NCI-H69 (cell line): ENCODE results near the gene LYSMD3.

Source experiments
- DNase-seq: peaks from one replicate; lab custom pipeline; 2025; lab: John Stamatoyannopoulos, UW

LYSMD3 gene

DNA sequence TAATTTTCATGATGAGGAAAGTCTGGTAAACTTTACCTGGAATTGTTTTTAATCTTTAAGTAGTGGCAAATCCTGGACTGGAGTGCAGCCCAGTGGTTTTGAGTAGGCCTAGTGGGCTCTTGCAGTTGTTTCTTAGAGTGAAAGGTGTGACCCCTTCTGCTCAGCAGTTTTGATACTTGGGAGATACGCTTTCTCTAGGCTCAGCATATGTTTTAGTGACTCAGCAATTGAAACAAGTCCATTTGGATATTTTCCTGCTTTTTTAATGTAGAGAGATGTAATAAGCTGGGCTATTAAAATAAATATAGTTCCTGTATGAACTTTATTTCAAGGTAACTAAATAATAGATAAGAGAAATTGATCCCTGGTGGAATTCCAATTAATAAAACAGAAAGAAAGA is 48.7 kb downstream of the LYSMD3 start:
- no peak for DNase-seq

DNA sequence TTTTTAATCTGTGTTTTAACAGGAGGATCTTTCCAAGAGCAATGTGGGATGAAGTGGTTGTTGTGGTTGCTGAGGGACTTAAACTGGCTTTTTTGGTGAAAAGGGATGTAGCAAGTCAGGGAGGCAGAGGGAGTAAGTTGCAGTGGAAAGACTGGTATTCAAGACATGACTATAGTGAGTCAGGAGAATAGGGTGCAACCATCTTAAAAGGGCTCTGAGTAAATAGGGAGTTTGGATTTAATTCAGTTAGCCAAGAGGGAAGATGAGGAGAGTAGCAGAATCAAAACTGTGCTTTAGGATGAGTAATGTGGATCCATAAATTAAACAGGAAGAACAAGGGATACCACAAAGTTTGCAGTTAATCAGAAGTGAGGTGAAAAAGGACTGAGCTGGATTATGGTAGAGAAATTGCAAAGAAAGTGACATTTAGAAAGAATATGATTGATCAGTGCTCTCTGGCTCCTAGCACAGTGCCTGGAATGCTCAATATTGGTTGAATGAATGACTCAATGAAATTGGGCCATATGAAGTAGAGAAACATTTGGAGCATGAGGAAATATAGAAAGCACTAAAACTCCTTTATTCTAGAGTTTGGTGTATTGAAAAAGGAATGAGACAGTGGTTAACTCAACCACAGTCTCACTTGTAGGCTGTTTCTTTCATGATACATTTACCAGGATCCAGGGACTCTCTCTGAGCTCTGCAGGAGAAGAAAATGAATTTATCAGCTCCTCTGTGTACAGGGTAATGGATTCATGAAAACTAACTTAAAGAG is 49.6 kb downstream of the LYSMD3 start:
- no peak for DNase-seq

DNA sequence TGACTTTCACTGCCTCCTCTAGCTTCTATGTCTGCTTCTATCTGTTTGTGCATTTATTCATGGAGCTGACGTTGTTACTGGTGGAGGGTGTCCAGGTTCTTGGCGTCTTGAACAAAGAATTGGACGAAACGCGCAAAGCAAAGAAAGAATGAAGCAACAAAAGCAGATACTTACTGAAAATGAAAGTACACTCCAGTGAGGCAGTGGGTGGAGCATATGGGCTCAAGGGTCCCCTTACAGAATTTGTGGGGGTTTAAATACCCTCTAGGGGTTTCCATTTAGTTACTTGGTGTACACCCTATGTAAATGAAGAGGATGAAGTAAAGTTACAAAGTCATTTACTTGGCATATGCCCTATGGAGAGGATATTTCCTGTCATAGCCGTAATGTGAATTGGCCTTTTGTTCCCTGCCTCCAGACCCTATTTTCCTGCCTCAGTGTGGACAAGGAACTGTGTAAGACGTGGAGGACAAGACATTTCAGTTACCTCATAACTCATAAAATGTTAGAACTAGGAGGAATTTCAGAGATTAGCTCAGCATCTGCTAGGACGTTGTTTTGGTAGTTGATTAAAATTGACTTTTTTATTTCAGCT is 51.7 kb downstream of the LYSMD3 start:
- DNase-seq: no peak

DNA sequence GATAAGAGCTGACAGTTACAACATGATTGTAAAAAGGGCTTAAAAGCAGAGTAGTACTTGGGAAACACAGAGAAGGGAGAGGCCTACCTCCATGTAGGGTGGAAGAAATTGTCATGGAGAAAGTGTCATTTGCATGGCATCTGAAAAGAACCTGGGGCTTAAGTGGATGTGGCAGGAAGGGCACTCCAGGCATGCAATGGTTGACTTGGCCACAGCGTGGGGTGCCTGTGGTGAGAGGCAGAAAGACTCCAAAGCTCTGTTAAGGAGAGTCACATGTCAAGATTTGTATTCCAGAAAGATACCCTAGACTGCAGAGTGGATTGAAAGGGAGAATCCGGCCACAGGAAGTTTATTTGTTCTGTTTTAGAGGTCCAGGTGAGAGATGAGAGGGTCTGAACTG is 52.3 kb downstream of the LYSMD3 start:
- peak; percentile 18 for DNase-seq

DNA sequence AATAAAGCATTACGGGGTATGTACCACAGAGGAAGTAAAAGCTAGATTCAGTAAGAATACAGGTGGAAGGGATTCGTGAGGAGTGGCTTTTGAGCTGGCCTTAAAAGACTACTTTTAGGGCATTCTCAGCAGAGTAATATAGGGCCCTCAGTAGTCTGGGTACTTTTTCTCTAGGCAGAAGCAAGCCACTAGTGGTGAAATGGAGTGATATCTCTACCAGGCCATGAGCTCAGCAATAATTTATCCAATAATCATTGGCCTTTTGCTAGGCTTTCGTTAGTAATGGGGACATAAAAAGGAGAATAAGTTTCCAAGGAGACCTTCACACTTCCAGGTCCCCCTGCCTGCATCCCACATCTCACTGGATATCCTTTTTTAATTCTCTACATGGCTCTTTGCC is 53.0 kb downstream of the LYSMD3 start:
- peak; percentile 25 for DNase-seq

DNA sequence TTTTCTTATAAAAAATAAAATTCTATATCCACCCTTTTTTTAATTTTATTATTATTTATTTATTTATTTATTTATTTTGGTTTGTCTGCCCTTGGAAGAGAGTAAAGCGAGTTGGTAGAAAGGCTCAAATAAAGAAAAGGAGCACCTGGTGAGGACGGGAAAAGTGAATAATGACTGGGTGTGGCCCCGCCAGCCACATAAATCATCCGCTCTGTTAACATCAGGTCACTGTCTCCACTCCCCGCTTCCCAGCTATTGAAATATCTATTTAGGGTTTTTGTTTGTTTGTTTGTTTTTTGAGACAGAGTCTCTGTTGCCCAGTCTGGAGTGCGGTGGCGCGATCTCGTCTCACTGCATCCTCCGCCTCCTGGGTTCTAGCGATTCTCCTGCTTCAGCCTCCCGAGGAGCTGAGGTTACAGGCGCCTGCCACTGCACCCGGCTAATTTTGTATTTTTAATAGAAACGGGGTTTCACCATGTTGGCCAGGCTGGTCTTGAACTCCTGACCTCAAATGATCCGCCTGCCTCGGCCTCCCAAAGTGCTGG is 53.9 kb downstream of the LYSMD3 start:
- DNase-seq: peak; percentile 85

DNA sequence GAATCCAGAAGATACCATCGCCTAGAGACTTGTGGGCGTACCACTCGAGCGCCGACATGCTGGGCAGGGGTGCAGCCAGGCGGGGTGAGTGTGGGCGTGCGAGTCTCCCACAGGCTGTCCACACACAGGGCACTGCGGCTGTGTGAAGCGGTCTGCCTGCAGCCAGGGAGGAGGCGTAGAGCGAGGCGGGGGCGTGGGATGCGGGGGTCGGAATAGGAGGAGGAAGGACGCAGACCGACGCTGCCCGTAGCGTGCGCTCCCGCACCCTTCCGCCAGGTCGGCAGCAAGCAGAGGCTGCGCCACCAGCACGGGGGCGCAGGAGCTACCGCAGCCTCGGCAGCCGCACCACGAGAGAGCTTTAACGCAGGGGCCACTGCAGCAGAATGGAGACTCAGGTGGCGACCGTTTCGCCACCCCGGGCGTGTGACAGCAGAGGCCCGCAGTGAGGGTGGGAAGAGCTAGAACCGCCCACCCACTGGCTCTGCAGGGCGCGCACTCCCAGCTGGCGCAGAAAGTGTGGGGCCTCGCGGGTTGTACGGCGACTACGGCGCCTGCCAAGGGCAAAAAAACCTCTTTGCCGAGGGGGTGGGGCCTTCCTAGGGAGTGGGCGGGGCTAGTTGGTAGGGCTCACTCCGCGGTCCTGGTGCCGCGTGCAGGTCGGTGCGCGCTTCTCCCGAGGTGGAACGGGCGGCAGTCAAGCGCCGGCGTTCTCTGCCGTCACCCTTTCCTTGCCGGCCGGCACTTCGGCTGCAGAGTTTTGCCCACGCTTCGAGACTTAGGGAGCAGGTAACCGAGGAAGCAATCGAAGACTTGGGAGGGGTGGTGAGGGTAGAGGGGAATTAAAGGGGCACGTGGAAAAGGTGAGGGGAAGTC is 54.9 kb downstream of the LYSMD3 start, which contains the start of the genes MBLAC2 and POLR3G:
MBLAC2 (minus strand) TSS at position 537 of the 873 bp plus-strand sequence; CDS start at position 58, 479 bp downstream.
POLR3G (plus strand) TSS at position 630 of the 873 bp plus-strand sequence. CDS start 10,704 bp downstream, outside the sequence.
- peak; percentile 99 for DNase-seq

DNA sequence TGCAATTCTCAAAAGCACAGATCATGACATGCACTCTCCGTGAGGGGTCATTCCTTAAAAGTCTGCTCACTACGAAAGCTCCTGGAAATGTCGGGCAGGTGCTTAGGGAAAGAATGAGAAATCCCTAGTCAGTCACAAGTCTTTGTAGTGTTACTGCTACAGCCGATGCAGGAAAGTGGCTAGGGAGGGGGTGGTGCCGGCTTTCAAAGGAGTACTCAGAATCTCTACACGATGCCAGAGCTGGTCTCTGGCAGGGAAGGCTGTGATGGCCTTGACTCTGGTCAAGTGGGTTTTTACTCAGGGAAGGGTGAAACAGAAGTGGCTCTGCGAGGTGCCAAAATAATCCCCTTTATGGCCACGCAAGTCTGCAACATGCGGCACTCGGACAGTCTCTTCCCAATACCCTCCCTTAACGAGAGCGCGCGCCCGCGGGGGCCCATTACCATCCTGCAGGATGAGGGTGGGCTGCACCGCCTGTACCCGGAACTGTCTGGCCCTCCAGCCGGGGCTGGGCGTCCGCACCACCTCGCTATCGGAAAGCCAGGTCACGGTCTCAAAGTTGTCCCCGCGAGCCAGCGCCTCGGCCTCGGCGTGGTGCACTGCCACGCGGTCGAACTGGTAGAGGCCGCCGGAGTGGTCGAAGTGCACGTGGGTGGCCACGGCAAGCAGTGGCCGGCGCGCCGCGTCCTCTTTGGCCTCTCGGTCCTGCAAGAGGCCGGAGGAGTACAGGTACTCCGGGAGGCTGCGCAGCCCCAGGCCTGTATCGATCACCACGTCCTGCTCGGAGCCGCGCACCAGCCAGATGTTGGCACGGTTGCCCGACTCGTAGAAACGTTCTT is 55.8 kb downstream of the LYSMD3 start:
- peak; percentile 83 for DNase-seq

DNA sequence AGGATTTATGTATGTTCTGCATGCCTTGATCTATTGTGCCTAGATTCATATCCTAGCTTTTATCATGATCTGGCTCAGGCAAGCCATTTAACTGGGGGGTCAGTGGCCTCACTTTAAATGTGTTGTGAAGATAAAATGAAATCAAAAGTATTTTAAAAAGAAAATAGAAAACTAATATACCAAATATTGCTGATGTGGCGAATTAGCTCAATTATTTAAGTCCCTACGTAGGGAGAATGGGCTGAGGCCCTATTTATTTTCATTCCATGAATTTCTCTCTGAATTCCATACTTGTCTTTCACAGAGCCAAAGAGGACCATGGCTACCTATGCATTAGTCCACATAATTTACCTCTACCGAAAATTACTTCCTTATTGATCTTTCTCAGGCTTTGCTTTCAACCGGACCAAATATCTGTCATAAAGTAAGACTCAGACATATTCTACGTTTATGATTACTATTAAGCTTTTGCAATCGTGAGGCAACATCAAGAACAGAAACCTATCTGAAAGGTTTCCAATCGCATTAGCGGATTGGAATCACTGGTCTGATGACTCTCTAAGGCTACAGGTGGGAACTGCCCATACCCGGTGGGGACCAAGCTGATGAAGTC is 56.5 kb downstream of the LYSMD3 start:
- no peak for DNase-seq
